Measurements from ENCODE around the gene AK8.

AK8 gene

GRCh38 chr9:132729235-132729890, 148.7 kb downstream of the AK8 start:
- H3K27ac ChIP-seq: no peak overlapping the region
- TF ChIP-seq CTCF (IDR thresholded peaks at IDR 0.05) (no peak), ZFX (IDR thresholded peaks at IDR 0.05; ENCODE audit: borderline replicate concordance) (no peak)

- TF ChIP-seq CTCF (IDR thresholded peaks at IDR 0.05): no peak
- no peak for TF ChIP-seq ZFX (IDR thresholded peaks at IDR 0.05; ENCODE audit: borderline replicate concordance)
- H3K27ac ChIP-seq: no peak overlapping the region
These were observed 149.6 kb downstream of the AK8 start for GRCh38 chr9:132728497-132728896.

- no peak for TF ChIP-seq ZFX (IDR thresholded peaks at IDR 0.05; ENCODE audit: borderline replicate concordance)
- no peak for TF ChIP-seq CTCF (IDR thresholded peaks at IDR 0.05)
- H3K27ac ChIP-seq: no peak overlapping the region
These were observed 150.0 kb downstream of the AK8 start for GRCh38 chr9:132728071-132728470.

GRCh38 chr9:132726576-132727130, 151.4 kb downstream of the AK8 start:
- no peak overlapping the region for H3K27ac ChIP-seq
- no peak for TF ChIP-seq CTCF (IDR thresholded peaks at IDR 0.05)
- no peak for TF ChIP-seq ZFX (IDR thresholded peaks at IDR 0.05; ENCODE audit: borderline replicate concordance)

- TF ChIP-seq CTCF (IDR thresholded peaks at IDR 0.05) (no peak), ZFX (IDR thresholded peaks at IDR 0.05; ENCODE audit: borderline replicate concordance) (no peak)
- no peak overlapping the region for H3K27ac ChIP-seq
These were observed 152.8 kb downstream of the AK8 start for GRCh38 chr9:132725306-132725705.

GRCh38 chr9:132723809-132724208, 154.3 kb downstream of the AK8 start:
- TF ChIP-seq ZFX (IDR thresholded peaks at IDR 0.05; ENCODE audit: borderline replicate concordance): no peak
- TF ChIP-seq CTCF (IDR thresholded peaks at IDR 0.05): no peak
- H3K27ac ChIP-seq: no peak overlapping the region

- H3K27ac ChIP-seq: no peak overlapping the region
- TF ChIP-seq CTCF (IDR thresholded peaks at IDR 0.05): no peak
- TF ChIP-seq ZFX (IDR thresholded peaks at IDR 0.05; ENCODE audit: borderline replicate concordance): no peak
These were observed 155.5 kb downstream of the AK8 start for GRCh38 chr9:132722564-132723065.
